Pancreas (tissue), 10 donors: ENCODE measurements around the gene CCL3. TPM values are rescaled to one million over a fixed set of nuclear protein-coding genes. Genes with fewer than 3 reads are reported as not detected.
"Not testable (repeated sequence)": the region's sequence is repeated elsewhere in the genome, so short reads cannot be mapped to it uniquely, and the experiment has no call there.

Source experiments
- ATAC-seq, 4 donors: fragments of 200-7000 bp; cut with Tn5 transposase; one replicate each; pipeline versions ENCODE4 v1.8.0 to v1.9.1; 2020; ENCODE audit warnings: mild to moderate bottlenecking in 4 of 4, moderate library complexity in 4 of 4
- DNase-seq, 6 donors: peaks; one replicate each; pipeline ENCODE4 v3.0.0-alpha.2; 2020
- FAIRE-seq: peaks from 2 replicates; lab custom pipeline; 2012; peaks lifted over from hg19 to GRCh38; lab: Jason Lieb, UNC
- H3K27ac ChIP-seq, 4 donors: fragments of 200-600 bp; sonication (generic); 1 replicate in 3 of 4; 2 replicates in 1 of 4; pipeline versions ENCODE4 v1.5.0 to v1.8.0; 2020
- H3K27me3 ChIP-seq, 4 donors: fragments of 200-600 bp; one replicate each; pipeline ENCODE4 v1.8.0; 2021
- H3K36me3 ChIP-seq, 3 donors: fragments of 200-600 bp; sonication (generic) in 1 of 3; one replicate each; pipeline versions ENCODE4 v1.5.0 to v1.8.0; 2020 to 2021
- H3K4me1 ChIP-seq, 3 donors: fragments of 200-600 bp; one replicate each; pipeline ENCODE4 v1.8.0; 2021
- H3K4me3 ChIP-seq, 4 donors: fragments of 200-600 bp; sonication (generic) in 2 of 4; one replicate each; pipeline versions ENCODE4 v1.5.0 to v1.8.0; 2020 to 2021
- H3K9me3 ChIP-seq, 4 donors: fragments of 200-600 bp; one replicate each; pipeline ENCODE4 v1.8.0; 2021
- CTCF ChIP-seq, 4 donors: fragments of 200-600 bp; sonication (generic) in 3 of 4; IDR thresholded peaks; one replicate each; pipeline versions ENCODE4 v1.5.0 to v1.8.0; 2021; ENCODE audit warnings: antibody characterized with exemption in 4 of 4
- WGBS, 2 donors: extraction: QIAGEN DNeasy Blood & Tissue Kit; methylation state at CpG; one replicate each; pipeline ENCODE4 v1.1.7; 2013; 5-methylcytosine and 5-hydroxymethylcytosine counted together
- intact Hi-C, 3 donors: fragments of 100-400 bp; cut with DNase I; formaldehyde crosslinking; loops; one replicate each; pipeline versions ENCODE4 v1.11.1 to v1.14.2; 2022
- polyA plus RNA-seq, 2 donors: library from polyadenylated mRNA; stranded (reverse); fragments of 200-250 nt; gene quantifications; one replicate each; pipeline ENCODE4 v1.2.3, GENCODE V29; 2013
- total RNA-seq, 6 donors: library from RNA; stranded (reverse); fragmentation: NEBNext Ultra II Directional in 4 of 6; extraction: Animal tissue kit (Norgen Biotek cat#: 25700) in 4 of 6; gene quantifications; one replicate each; pipeline versions ENCODE4 v1.2.1 to v1.2.4, GENCODE V29; 2021 to 2023
- donor health status: healthy with polysubstance abuse.
- donor health status: DM: no; HTN: no; CAD: no; lungs with moderate emphysema.
- donor health status: DM: no; HTN: no; CAD: no.
- donor health status: control.
- donor health status: control.
- donor health status: Bipolar disorder and iron deficiency.
- donor health status: DM: yes; HTN: yes; CAD: no.
- donor health status: DM: no; HTN: no; CAD: no.
- donor health status: DM: no; HTN: no; CAD: no.
- donor health status: DM: yes; HTN: yes; CAD: no.

Gene CCL3
- total and polyA plus RNA-seq, 8 donors = 0.28 to 3.5 (median 0.99) TPM

DNA sequence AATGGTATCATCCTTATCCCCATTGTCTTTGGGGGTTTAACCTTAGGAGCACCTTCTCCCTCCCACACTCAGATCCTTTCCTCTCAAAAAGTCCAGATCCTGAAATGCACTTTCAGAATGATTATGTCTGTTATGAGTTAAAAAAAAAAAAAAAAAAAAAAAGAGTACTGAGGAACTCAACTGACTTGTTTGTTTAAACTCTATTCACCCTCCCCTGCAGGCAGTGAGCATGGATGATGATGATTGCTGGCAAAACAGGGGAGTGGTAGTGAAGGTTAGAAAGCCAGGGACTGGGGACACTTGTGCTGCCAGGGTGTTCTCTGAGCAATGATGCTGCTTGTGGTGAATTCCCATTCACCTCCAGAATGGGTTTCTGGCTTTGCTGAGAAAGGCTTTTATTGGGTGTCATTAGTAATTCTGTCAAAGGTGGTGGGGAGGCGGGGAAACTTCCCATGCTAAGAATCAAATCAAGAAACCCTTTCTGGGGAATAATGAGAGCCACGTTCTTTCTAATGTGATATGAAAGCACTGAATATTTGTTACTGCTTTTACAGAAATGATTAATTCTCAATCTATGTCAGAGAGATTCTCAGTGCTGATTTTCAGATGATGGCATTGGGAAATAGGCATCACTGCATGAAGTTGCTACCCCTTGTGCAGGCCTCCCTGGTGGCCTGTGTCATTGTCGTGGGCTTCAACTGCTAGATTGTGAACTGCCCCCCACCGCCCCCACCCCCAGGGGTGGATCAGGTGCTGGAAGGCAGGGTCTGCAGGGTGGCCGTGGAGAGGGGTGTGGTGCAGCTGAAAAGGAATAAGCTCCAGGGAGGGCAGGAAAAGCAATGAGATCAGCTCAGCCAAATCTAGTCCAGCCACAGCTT is 27.8 kb upstream of the CCL3 start:
- 29 to 48% methylated on average over 5 of the region's 5 CpGs for WGBS, 2 donors
- no peak for TF ChIP-seq CTCF (IDR thresholded peaks at IDR 0.05)
- FAIRE-seq = no peak

GRCh38 chr17:36115649-36115977 is 25.7 kb upstream of the CCL3 start:
- H3K9me3 ChIP-seq, H3K4me3 ChIP-seq, intact Hi-C loops, ATAC-seq, H3K27ac ChIP-seq, H3K36me3 ChIP-seq, H3K4me1 ChIP-seq, DNase-seq, FAIRE-seq, H3K27me3 ChIP-seq: not testable (repeated sequence)

More for the DNA sequence above, 27.8 kb upstream of the CCL3 start:
- ATAC-seq (no peak), DNase-seq (no peak)
- H3K27ac ChIP-seq = no peak overlapping the region
- no peaks in the 10 kb centered on the region for H3K4me1 ChIP-seq
- no peaks in the 10 kb centered on the region for H3K36me3 ChIP-seq
- H3K9me3 ChIP-seq = no peaks in the 10 kb centered on the region
- no peak overlapping the region for H3K4me3 ChIP-seq
- H3K27me3 ChIP-seq = peaks cover 0 to 3% (median 0%) of the 10 kb centered on the region in 4 donors
- intact Hi-C loops = no loop called here

DNA sequence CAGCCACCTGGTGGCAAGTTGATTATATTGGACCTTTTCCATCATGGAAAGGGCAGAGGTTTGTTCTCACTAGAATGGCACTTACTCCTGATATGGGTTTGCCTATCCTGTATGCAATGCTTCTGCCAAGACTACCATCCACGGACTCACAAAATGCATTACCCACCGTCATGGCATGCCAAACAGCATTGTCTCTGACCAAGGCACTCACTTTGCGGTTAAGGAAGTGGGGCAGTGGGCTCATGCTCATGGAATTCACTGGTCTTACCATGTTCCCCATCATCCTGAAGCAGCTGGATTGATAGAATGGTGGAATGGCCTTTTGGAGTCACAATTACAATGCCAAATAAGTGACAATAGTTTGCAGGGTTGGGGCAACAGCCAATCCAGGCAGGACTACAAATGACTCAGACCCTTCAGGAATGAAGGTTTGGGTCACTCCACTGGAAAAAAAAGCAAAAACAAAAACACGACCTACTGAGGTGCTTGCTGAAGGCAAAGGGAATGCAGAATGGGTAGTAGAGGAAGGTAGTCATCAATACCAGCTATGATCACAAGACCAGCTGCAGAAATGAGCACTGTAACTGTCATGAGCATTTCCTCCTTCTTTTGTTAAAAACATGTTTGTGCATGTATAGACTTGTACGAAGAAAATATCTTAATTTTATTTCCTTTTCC is 25.2 kb upstream of the CCL3 start:
- 67 to 70% methylated on average over 5 of the region's 5 CpGs for WGBS, 2 donors
- intact Hi-C loops = loop anchor here in 1 of 3 donors (5.0 kb wide), 1 partner anchor 72 kb away; no protein-coding TSS in a partner anchor
- not testable (repeated sequence) for H3K36me3 ChIP-seq, H3K4me3 ChIP-seq, ATAC-seq, FAIRE-seq, H3K9me3 ChIP-seq, DNase-seq, H3K27me3 ChIP-seq, H3K4me1 ChIP-seq, H3K27ac ChIP-seq

- not testable (repeated sequence) for H3K4me3 ChIP-seq, FAIRE-seq, DNase-seq, H3K27me3 ChIP-seq, H3K36me3 ChIP-seq, H3K9me3 ChIP-seq, H3K4me1 ChIP-seq, ATAC-seq, H3K27ac ChIP-seq
- WGBS, 2 donors = 52 to 70% methylated on average over 1 of the region's 1 CpG
- intact Hi-C loops = loop anchor here in 1 of 3 donors (5.0 kb wide), 1 partner anchor 74 kb away; no protein-coding TSS in a partner anchor
These were observed 23.2 kb upstream of the CCL3 start for GRCh38 chr17:36113131-36113530.

- ATAC-seq = no peak
- H3K36me3 ChIP-seq = no peaks in the 10 kb centered on the region
- no peak for FAIRE-seq
- no peaks in the 10 kb centered on the region for H3K27me3 ChIP-seq
- no peak for DNase-seq
- intact Hi-C loops = loop anchor here in 1 of 3 donors (5.0 kb wide), 1 partner anchor 75 kb away; no protein-coding TSS in a partner anchor
- H3K4me3 ChIP-seq = no peak overlapping the region
- no peaks in the 10 kb centered on the region for H3K9me3 ChIP-seq
- H3K4me1 ChIP-seq = no peaks in the 10 kb centered on the region
- H3K27ac ChIP-seq = no peak overlapping the region
- no peak for TF ChIP-seq CTCF (IDR thresholded peaks at IDR 0.05)
These were observed 22.6 kb upstream of the CCL3 start for GRCh38 chr17:36112572-36112971.

GRCh38 chr17:36111068-36111490 is 21.1 kb upstream of the CCL3 start:
- Histone ChIP-seq H3K27ac (no peak overlapping the region), H3K36me3 (no peaks in the 10 kb centered on the region), H3K27me3 (no peaks in the 10 kb centered on the region), H3K4me3 (no peak overlapping the region), H3K9me3 (no peaks in the 10 kb centered on the region), H3K4me1 (no peaks in the 10 kb centered on the region)
- FAIRE-seq (no peak), DNase-seq (no peak), ATAC-seq (no peak)
- WGBS, 2 donors = 74 to 80% methylated on average over 4 of the region's 4 CpGs
- no peak for TF ChIP-seq CTCF (IDR thresholded peaks at IDR 0.05)
- intact Hi-C loops = loop anchor here in 1 of 3 donors (5.0 kb wide), 1 partner anchor 76 kb away; no protein-coding TSS in a partner anchor

- ATAC-seq = peak in 2 of 4 donors; percentile 13 to 22
- H3K4me1 ChIP-seq, FAIRE-seq, H3K9me3 ChIP-seq, H3K27me3 ChIP-seq, DNase-seq, H3K27ac ChIP-seq, H3K4me3 ChIP-seq, intact Hi-C loops, H3K36me3 ChIP-seq: not testable (repeated sequence)
- 56 to 67% methylated on average over 4 to 5 of the region's 5 CpGs for WGBS, 2 donors
These were observed 18.3 kb upstream of the CCL3 start for GRCh38 chr17:36108265-36108664.
